IPS-18a (cell line): ENCODE results near the gene ZNF277.

ENCODE experiments used
- H3K27ac ChIP-seq: one replicate; pipeline ENCODE4 v1.5.1; 2013; ENCODE audit warnings: low read length
- H3K27me3 ChIP-seq: one replicate; pipeline ENCODE4 v1.6.1; 2013; ENCODE audit warnings: mild to moderate bottlenecking, low read length; ENCODE audit not compliant: control insufficient read depth, insufficient read depth
- H3K36me3 ChIP-seq: one replicate; pipeline ENCODE4 v1.6.1; 2013; ENCODE audit warnings: low read depth, low read length; ENCODE audit not compliant: control insufficient read depth
- H3K4me1 ChIP-seq: one replicate; pipeline ENCODE4 v1.6.1; 2013; ENCODE audit warnings: low read depth, low read length; ENCODE audit not compliant: control insufficient read depth
- H3K4me3 ChIP-seq: one replicate; pipeline ENCODE4 v1.5.1; 2013; ENCODE audit warnings: low read length
- H3K9ac ChIP-seq: one replicate; pipeline ENCODE4 v1.6.1; 2013; ENCODE audit warnings: mild to moderate bottlenecking, low read length, moderate library complexity
- H3K9me3 ChIP-seq: one replicate; pipeline ENCODE4 v1.6.1; 2013; ENCODE audit warnings: low read depth, low read length; ENCODE audit not compliant: control insufficient read depth

The ZNF277 gene

DNA sequence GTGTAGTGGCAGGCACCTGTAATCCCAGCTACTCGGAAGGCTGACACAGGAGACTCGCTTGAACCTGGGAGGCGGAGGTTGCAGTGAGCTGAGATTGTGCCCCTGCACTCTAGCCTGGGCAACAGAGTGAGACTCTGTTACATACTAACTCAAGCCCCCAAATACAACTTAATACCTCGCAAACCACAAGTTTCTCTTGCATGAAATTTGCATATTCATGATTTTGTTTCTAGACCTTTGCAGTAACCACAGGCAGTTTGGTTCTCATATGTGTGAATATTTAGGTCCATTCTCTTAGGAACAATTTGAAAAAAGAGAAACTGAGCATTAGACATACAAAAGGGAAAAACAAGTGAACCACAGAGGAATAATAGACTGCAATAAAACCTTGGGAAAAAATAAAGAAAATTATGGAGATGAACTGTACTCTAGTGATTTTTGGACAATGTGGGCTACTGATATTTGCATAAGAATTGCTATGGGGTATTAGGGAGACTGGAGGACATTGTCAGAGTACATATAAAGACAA, 77.0 kb downstream of the ZNF277 start:
- Histone ChIP-seq H3K4me1 (peaks cover 12% of the 10 kb centered on the region), H3K27ac (no peak overlapping the region), H3K36me3 (peaks cover 3% of the 10 kb centered on the region), H3K4me3 (no peak overlapping the region), H3K9me3 (no peaks in the 10 kb centered on the region), H3K27me3 (no peaks in the 10 kb centered on the region), H3K9ac (no peak overlapping the region)

DNA sequence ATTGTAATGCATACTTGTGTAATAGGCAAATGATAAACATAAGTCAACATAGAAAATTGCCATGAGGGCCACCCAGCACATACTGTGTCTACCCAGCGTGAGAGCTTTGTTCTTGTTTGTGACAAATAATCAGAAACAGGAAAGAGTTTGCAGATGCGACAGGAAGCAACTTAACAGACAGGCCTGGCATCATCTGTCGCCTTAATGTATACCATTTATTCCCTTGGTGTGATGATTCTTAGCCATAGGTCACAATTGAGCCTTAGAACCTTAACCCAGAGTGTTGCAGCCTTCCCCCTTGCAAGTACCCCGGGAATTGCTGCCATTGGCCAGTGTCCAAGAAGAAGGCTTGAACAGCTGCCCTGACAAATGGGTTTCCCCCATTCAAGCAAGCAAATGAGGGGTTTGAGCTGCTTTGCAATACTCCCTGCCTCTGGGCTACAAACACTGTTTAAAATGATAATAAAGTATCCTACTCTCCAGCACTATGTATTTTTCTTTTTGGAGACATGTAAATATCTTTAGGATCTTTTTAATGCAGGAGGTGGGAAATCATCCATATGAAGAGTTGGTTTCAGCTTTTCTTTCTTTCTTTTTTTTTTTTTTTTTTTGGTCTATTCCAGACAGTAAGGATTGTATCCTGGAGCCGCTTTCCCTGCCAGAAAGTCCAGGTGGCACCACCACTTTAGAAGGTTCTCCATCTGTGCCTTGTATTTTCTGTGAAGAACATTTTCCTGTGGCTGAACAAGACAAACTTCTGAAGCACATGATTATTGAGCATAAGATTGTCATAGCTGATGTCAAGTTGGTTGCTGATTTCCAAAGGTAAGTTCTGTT, 80.0 kb downstream of the ZNF277 start:
- H3K4me3 ChIP-seq = no peak overlapping the region
- H3K36me3 ChIP-seq = peaks cover 3% of the 10 kb centered on the region
- H3K4me1 ChIP-seq = peaks cover 12% of the 10 kb centered on the region

DNA sequence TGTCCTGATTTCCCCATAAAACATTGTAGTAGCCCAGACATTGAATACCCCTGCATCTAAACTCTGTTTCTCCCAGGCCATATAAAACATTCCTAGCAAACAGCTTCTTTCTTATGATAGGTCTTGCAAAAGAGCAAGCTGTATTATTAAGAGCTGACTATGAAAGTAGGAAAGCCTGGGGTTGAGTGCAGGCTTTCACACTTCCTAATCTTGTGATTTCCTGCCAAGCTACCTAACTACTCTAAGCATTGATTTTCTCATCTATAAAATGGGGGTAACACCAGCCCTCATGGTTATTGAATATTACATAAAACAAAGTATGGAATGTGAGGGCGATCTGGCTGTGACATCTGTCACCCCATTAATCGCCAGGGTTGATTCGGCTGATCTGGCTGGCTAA, 81.8 kb downstream of the ZNF277 start:
- H3K4me3 ChIP-seq = no peak overlapping the region
- peaks cover 12% of the 10 kb centered on the region for H3K4me1 ChIP-seq
- no peak overlapping the region for H3K27ac ChIP-seq
- no peaks in the 10 kb centered on the region for H3K9me3 ChIP-seq
- no peak overlapping the region for H3K9ac ChIP-seq
- H3K27me3 ChIP-seq = no peaks in the 10 kb centered on the region
- peaks cover 3% of the 10 kb centered on the region for H3K36me3 ChIP-seq

More for the DNA sequence above, 80.0 kb downstream of the ZNF277 start:
- no peak overlapping the region for H3K27ac ChIP-seq
- no peaks in the 10 kb centered on the region for H3K9me3 ChIP-seq
- no peaks in the 10 kb centered on the region for H3K27me3 ChIP-seq
- H3K9ac ChIP-seq = no peak overlapping the region

GRCh38 chr7:112290065-112290464, 83.6 kb downstream of the ZNF277 start:
- H3K4me3 ChIP-seq = no peak overlapping the region
- no peaks in the 10 kb centered on the region for H3K27me3 ChIP-seq
- no peaks in the 10 kb centered on the region for H3K9me3 ChIP-seq
- no peak overlapping the region for H3K27ac ChIP-seq
- no peak overlapping the region for H3K9ac ChIP-seq
- H3K36me3 ChIP-seq = peaks cover 3% of the 10 kb centered on the region
- peaks cover 5% of the 10 kb centered on the region for H3K4me1 ChIP-seq

DNA sequence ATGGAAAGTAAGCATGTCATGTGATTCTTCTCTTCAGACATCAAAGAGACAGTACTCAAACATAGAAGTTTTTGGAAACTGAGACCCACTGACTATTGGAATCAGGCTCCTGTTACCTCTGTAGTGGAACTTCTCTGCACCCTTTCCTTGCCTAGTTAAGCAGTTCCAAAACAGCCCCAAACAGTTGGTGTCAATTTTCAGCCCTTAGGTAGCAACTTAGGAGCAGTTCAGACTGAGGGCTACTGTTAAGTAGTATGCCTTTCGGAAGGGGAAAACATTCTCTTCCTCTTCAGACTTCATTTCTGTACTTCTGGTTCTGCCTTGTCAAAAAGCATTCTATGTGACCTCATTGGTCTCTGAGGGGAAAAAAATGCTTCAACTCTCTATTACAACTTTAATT, 85.7 kb downstream of the ZNF277 start:
- Histone ChIP-seq H3K36me3 (no peaks in the 10 kb centered on the region), H3K27ac (no peak overlapping the region), H3K9ac (no peak overlapping the region), H3K4me1 (peaks cover 3% of the 10 kb centered on the region), H3K9me3 (no peaks in the 10 kb centered on the region), H3K4me3 (no peak overlapping the region), H3K27me3 (no peaks in the 10 kb centered on the region)

DNA sequence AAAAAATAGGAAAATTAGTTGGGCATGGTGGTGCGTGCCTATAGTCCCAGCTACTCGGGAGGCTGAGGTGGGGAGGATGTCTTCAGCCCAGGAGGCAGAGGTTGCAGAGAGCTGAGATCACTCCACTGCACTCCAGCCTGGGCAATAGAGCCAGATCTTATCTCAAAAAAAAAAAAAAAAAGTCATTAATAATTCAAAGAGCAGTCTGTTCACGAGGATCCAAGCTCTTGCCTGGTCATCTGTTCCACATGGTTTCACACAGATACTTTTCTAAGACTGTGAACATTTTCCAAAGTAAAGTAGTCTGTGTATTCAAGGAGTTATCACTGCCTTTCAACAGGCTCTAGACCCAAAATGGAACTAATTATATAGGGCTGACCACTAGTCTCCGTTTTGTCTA, 86.9 kb downstream of the ZNF277 start:
- Histone ChIP-seq H3K27me3 (no peaks in the 10 kb centered on the region), H3K36me3 (no peaks in the 10 kb centered on the region), H3K27ac (no peak overlapping the region), H3K4me3 (no peak overlapping the region), H3K9ac (no peak overlapping the region), H3K4me1 (peaks cover 3% of the 10 kb centered on the region), H3K9me3 (no peaks in the 10 kb centered on the region)

- Histone ChIP-seq H3K9ac (no peak overlapping the region), H3K4me3 (no peak overlapping the region), H3K9me3 (no peaks in the 10 kb centered on the region), H3K27me3 (no peaks in the 10 kb centered on the region), H3K4me1 (peaks cover 3% of the 10 kb centered on the region), H3K27ac (no peak overlapping the region), H3K36me3 (no peaks in the 10 kb centered on the region)
Observed at GRCh38 chr7:112296432-112296831, 89.9 kb downstream of the ZNF277 start.

- peaks cover 3% of the 10 kb centered on the region for H3K4me1 ChIP-seq
- H3K9ac ChIP-seq = no peak overlapping the region
- H3K27ac ChIP-seq = no peak overlapping the region
- H3K4me3 ChIP-seq = no peak overlapping the region
- no peaks in the 10 kb centered on the region for H3K27me3 ChIP-seq
- H3K9me3 ChIP-seq = no peaks in the 10 kb centered on the region
- peaks cover 3% of the 10 kb centered on the region for H3K36me3 ChIP-seq
Observed at GRCh38 chr7:112297681-112298080, 91.2 kb downstream of the ZNF277 start.

- Histone ChIP-seq H3K36me3 (peaks cover 3% of the 10 kb centered on the region), H3K9me3 (no peaks in the 10 kb centered on the region), H3K27ac (no peak overlapping the region), H3K4me1 (peaks cover 3% of the 10 kb centered on the region), H3K27me3 (no peaks in the 10 kb centered on the region), H3K9ac (no peak overlapping the region), H3K4me3 (no peak overlapping the region)
Observed at GRCh38 chr7:112298543-112299100, 92.1 kb downstream of the ZNF277 start.

- Histone ChIP-seq H3K4me1 (peaks cover 3% of the 10 kb centered on the region), H3K27ac (no peak overlapping the region), H3K4me3 (no peak overlapping the region), H3K27me3 (no peaks in the 10 kb centered on the region), H3K9me3 (no peaks in the 10 kb centered on the region), H3K9ac (no peak overlapping the region), H3K36me3 (peaks cover 3% of the 10 kb centered on the region)
Observed at GRCh38 chr7:112300072-112300471, 93.6 kb downstream of the ZNF277 start.

- peaks cover 3% of the 10 kb centered on the region for H3K36me3 ChIP-seq
- H3K27me3 ChIP-seq = no peaks in the 10 kb centered on the region
- no peak overlapping the region for H3K27ac ChIP-seq
- H3K4me1 ChIP-seq = peaks cover 3% of the 10 kb centered on the region
- no peak overlapping the region for H3K4me3 ChIP-seq
- H3K9ac ChIP-seq = no peak overlapping the region
- H3K9me3 ChIP-seq = no peaks in the 10 kb centered on the region
Observed at GRCh38 chr7:112300831-112301407, 94.4 kb downstream of the ZNF277 start.
